GM18505 (cell line): ENCODE measurements around the gene HPDL.
"Not testable (repeated sequence)": the region's sequence is repeated elsewhere in the genome, so short reads cannot be mapped to it uniquely, and the experiment has no call there.

Experiments used
- ATAC-seq: cut with Tn5 transposase; IDR thresholded peaks from one replicate; pipeline ENCODE4 v1.9.1; 2021; ENCODE audit not compliant: unreplicated experiment
- POLR2A ChIP-seq: IDR thresholded peaks from 4 replicates; pipeline ENCODE4 v1.6.1; 2011; ENCODE audit warnings: borderline replicate concordance; ENCODE audit not compliant: insufficient read depth, insufficient read length; ENCODE audit errors: extremely low read depth

The HPDL gene

GRCh38 chr1:45326627-45327623, at the start of gene HPDL:
Gene HPDL (plus strand): TSS chr1:45326895. CDS start chr1:45327149, 254 bp downstream.
- no peak for ATAC-seq
- TF ChIP-seq POLR2A: peak; percentile 82

- TF ChIP-seq POLR2A: no peak
- no peak for ATAC-seq
These were observed 44.3 kb upstream of the HPDL start for GRCh38 chr1:45282351-45282750.

GRCh38 chr1:45284858-45285257, 41.8 kb upstream of the HPDL start:
- ATAC-seq: not testable (repeated sequence)

GRCh38 chr1:45286521-45286920, 40.2 kb upstream of the HPDL start:
- not testable (repeated sequence) for ATAC-seq

GRCh38 chr1:45291002-45291401, 35.7 kb upstream of the HPDL start:
- not testable (repeated sequence) for ATAC-seq

GRCh38 chr1:45291716-45292115, 35.0 kb upstream of the HPDL start:
- ATAC-seq: no peak
- TF ChIP-seq POLR2A: no peak

- no peak for ATAC-seq
- TF ChIP-seq POLR2A: no peak
These were observed 28.9 kb upstream of the HPDL start for GRCh38 chr1:45297666-45298356.

GRCh38 chr1:45299296-45299695, 27.4 kb upstream of the HPDL start:
- no peak for TF ChIP-seq POLR2A
- ATAC-seq: no peak

GRCh38 chr1:45299981-45300668, 26.6 kb upstream of the HPDL start:
- TF ChIP-seq POLR2A: no peak
- no peak for ATAC-seq

DNA sequence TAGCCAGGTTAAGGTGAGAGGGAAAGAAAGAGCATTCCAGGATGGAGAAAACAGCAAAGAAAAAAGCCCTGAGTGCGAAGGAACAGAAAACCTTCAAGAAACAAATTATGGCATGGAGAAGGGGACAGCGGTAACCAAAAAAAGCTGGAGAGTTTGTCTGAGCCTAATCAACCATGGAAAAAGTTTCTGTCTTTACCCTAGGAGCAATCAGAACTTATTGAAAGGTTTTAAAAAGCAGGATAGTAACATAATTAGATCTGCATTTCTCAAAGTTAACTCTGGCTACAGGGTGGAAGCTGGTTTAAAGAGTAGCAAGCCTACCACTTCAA, 26.1 kb upstream of the HPDL start:
- ATAC-seq: no peak
- no peak for TF ChIP-seq POLR2A

GRCh38 chr1:45302505-45303150, 24.1 kb upstream of the HPDL start:
- TF ChIP-seq POLR2A: no peak
- no peak for ATAC-seq

DNA sequence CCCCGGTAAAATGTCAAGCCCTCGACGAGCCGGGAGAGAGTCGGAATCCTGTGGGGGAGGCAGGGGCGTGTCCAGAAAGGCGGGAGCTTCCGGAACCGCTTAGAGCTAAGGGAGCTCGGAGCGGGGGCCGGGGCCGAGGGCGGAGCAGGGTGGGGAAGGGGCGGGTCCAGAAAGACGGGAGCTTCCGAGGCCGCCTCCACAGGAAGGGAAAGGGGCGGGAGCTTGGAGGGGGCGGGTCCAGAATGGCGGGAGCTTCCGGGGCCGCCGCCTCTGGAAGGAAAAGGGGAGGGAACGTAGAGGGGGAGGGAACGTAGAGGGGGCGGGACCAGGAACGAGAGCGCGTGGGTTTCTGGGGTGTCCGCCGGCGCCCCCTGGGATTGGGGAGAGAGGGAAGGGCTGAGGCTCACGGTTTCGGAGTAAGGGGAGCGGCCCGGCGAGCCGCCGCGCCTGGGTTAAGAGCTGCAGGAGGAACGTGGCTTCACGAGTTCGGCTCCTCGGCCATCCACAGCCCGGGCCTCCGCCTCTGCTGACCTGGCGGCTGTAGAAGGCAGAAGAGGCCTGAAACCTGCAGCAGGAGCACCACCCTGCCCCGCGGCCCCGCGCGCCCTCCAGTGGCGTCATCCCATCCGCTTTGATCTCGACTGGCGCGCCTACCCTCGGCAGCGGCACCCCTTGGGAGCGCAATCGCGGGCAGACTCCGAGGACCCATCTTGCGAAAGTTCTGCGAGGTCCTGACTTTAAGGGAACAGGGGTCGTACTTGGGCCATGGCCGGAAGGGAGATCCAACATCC, 23.0 kb upstream of the HPDL start:
- TF ChIP-seq POLR2A: peak; percentile 73
- ATAC-seq: peak; percentile 60
